Measurements from ENCODE around the gene DCAF6. TPM values are rescaled to one million over a fixed set of nuclear protein-coding genes. Genes with fewer than 3 reads are reported as not detected.
A peak's percentile ranks its signal among the peaks of the same experiment; 100 is the strongest.

DCAF6 gene
- total RNA-seq, 1 donor from 2014 or later, result 167 TPM

DNA sequence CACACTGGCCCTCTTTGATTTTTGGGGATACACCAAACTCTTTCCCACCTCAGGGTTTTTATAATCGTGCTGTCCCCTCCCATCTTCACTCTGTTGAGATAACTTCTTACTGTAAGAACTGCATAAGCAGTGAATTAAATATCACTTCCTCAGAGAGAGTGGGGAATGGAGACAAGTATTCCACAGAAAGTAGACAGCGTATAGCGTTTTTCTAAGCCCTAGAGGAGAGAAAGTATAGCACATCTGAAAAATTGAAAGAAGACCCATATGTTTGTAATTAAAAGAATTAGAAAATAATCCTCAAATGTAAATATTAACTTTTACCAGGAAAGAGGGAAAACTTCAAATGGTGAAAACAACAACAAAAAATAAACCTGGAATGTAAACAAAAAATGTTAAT, 132.9 kb downstream of the DCAF6 start:
- DNase-seq (ENCODE audit: low spot score), result no peak
- intact Hi-C loops (cut with DNase I), result no loop called here

DNA sequence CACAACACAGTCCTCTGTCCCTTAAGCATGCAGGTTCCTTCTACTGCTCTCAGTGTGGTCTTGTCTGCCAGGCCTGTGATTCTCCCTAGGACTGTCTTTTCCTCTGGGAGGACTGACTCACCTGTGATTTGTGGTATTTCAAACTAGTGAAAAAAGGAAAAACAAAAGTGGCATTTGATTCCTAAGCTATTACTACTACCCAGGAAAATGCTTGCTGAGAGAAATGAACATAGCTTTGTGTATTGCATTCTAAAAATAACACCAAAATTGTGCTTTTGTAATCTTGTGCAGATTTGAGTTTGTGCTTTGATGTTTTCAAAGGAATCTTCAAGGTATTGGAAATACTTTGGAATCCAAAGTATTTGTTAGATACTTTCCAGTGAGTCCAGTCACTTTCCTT, 143.3 kb downstream of the DCAF6 start:
- intact Hi-C loops (cut with DNase I), result loop anchor here (5.0 to 10.0 kb wide), 3 partner anchors 142 to 357 kb away; partner anchors contain the start of genes DCAF6, MPC2 and MPZL1
- DNase-seq (ENCODE audit: low spot score), result no peak

DNA sequence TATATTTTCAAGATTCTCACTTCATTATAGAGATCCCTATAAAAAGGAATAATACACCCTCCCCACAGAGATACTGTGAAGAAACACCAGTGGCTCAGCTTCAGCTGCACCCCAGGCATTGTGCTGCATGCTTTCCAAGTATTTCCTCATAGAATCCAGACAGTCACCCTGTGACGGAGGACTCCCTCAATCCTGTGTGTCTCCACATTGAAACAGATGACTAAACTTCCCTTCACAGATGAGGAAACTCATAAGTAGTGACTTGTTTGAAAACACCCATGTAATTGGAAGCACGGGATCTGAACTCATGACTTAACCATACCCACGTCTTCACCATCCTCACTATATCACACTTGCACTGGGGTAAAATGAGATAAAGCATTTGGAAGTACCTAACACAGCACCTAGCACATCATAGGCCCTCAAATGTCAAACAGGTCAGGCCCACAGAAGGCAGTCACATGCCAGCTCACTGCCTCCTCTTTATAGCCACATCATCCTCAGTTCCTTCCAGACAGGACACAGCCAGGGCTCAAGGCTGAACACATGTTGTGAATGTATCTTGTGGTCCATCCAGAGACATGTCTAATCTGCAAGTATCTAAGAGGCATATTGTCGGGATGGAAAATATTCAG, 145.0 kb downstream of the DCAF6 start:
- intact Hi-C loops (cut with DNase I), result loop anchor here (2.0 to 10.0 kb wide), 4 partner anchors 63 to 359 kb away; partner anchors contain the start of genes DCAF6, MPC2 and MPZL1

DNA sequence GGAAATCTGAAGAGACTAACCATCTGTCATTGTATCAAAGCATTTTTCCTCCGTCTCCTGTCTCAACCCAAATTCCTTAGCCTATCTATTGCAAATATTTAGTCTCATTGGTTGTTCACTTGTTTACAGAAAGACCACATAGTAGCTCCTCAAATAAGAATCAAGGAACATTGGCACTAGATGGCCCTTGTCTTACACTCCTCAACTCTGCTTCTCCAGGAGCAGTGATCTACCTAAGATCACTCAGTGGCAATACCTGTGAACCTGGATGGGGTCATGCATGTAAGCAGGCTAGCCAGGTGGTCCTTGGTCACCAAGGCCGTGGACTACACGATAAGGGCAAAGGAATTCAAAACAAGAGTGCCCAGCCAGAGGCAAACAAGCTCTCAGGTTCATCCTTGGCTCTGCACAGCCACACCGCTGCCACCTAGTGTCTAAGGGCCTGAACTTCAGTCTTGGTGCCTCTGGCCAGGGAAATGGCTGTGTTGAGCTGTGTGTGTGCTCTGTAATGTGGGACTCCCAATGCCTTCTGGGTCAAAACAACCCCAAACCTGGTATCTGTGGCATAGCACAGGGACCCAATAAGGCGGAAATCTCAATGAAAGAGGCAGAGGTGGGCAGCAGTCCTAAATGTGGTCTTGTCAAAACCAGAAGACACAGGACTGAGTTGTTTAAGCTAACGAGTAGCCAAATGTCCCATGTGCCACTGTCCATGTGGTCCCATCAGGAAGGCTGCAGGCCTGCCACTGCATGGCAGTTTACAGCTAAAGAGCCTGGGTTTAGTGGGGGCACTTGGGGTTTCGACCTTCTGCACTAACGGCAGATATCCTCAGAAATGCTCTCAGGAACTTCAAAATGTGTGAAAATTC, 145.8 kb downstream of the DCAF6 start:
- no peak for DNase-seq (ENCODE audit: low spot score)
- intact Hi-C loops (cut with DNase I), result loop anchor here (2.0 to 10.0 kb wide), 4 partner anchors 63 to 360 kb away; partner anchors contain the start of genes DCAF6, MPC2 and MPZL1

More for the DNA sequence above, 145.0 kb downstream of the DCAF6 start:
- DNase-seq (ENCODE audit: low spot score), result no peak

DNA sequence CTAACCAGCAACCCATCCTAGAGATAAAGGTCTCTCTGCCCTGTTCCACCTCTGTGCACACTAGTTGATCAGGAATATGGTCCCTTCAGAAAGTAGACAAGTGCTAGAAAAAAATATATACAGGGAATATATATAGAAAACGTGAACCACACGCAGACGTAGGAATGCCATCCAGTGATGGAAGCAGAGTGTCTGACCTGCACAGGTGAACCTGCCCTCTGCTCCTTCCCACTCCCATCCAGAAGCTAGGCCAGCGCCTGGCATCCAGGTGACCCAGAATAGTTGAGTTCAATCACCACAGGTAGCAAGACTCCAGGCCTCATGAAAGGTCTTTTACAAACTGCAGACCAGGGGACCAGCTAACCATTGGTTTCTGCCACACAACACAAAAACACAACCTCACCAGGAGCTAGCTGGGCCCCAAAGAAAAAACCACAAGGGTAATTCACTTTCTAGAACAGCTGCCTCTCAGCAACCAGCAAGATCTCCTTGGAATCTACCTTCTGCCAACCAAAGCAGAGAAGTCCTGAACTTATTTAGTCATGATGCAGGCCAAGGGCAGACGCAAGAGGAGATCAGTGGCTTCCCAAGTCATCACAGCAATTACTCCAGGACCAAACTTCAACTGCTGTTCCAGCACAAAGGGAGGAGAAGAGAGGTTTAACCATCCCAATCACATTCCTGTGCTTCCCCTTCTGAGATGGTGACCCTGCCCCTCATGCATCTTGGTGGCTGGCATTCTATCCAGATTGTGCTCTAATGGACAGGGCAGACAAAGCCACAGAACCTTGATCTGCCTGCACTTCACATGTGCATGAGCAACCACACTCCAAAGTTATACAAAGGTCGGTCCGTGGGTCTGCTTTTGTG, 147.2 kb downstream of the DCAF6 start:
- intact Hi-C loops (cut with DNase I), result loop anchor here (2.0 to 10.0 kb wide), 4 partner anchors 61 to 361 kb away; partner anchors contain the start of genes DCAF6, MPC2 and MPZL1
- no peak for DNase-seq (ENCODE audit: low spot score)

DNA sequence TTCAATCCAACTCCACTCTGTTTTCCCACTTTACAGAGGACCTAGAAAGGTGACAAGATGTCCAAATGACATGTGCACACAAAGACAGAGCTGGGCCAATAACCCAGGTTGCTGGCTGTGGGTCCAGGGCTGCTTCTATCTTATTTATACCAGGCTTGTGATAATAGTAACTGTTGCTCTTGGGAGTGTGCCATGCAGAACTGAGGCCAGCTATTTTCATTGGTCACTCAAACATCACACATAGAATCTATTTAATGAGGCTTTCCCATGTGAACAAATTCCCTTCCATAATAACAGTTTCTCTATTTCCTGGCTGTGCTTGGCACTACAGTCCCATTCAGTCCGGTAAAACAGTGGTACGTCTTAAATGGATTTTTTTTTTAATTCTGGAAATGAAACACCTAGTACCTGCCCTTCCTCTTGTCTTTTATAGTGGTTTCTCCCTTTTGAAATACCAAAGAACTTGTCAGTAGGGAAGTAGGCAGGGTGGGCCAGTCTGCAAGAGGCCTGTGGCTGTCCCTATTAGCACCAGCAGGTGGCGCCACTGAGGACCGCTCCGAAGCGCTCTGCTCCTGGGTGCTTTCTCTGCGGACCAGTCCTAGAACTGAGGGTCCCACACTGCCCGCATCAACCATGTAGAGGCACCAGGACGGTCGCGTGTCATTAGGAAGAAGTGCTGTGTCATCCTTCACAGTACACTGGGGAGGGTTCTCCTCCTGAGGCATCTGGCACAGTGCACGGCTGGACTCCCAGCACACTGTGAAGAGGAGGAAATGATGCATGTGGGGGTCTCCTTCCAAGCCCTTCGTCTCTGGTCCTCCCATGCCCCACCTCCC, 148.1 kb downstream of the DCAF6 start:
- peak; percentile 83 for DNase-seq (ENCODE audit: low spot score)
- intact Hi-C loops (cut with DNase I), result loop anchor here (5.0 to 10.0 kb wide), 3 partner anchors 147 to 362 kb away; partner anchors contain the start of genes DCAF6, MPC2 and MPZL1

DNA sequence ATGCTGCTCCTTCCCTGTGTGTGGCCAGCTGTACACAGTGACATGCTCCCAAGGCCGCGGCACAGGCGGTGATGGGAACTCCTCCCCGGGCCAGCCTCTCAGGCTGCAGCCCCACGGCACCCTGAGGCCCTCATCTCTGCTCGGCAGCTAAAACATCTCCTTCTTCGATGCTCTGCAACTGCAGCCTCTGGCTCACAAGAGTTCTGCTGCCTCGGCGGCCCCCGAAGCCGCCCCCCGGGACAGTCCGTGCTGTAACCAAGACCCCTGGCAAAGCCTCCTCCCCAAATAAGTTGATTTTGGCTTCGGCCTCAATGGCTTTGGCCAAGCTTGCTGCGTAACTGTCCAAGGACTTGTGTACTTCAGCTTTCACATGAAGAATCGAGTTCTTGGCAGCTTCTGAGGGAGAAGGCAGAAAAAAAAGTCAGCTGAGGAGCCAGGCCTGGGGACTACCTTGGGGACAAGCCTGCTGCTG, 149.0 kb downstream of the DCAF6 start:
- intact Hi-C loops (cut with DNase I), result loop anchor here (10.0 kb wide), 1 partner anchor 281 kb away; no protein-coding TSS in a partner anchor
- DNase-seq (ENCODE audit: low spot score), result no peak

DNA sequence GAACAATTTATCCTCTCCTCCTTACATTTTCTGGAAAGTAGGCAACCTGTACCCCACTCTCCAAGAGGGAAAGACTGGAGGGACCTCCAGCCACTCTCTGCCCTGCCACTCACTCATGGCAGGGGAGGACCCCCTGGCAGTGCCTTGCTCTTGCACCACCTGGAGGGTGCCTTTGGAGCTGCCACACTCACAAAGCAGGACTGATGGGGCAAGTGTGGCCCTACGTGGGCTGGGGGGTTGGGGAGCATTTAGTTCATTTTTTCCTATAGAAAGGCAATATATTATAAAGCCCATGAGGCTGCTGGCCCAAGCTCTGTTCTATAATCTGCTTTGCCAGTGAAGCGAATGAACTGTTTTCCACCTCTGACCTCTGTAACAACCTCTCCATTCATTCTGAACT, 150.0 kb downstream of the DCAF6 start:
- intact Hi-C loops (cut with DNase I), result loop anchor here (10.0 kb wide), 1 partner anchor 282 kb away; no protein-coding TSS in a partner anchor
- DNase-seq (ENCODE audit: low spot score), result no peak

DNA sequence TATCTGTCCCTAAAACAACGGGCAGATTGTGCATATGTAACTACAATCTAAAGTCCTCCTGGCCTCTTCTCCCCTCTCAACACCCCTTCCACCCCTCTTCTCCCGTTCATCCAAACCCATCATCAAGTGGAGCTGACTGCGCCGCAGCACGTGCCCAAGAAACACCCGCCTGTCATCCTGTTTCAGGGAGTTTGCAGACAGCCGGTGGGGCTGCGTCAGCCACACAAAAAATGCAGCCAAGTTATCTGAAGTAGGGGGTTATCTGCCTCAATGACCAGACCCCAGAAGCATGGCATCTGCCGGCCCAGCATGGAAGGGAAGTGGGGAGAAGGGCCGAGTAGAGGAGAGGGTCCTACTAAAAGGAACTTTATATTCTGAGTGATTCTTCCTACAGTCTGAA, 151.2 kb downstream of the DCAF6 start:
- no peak for DNase-seq (ENCODE audit: low spot score)
- intact Hi-C loops (cut with DNase I), result loop anchor here (10.0 kb wide), 1 partner anchor 283 kb away; no protein-coding TSS in a partner anchor

DNA sequence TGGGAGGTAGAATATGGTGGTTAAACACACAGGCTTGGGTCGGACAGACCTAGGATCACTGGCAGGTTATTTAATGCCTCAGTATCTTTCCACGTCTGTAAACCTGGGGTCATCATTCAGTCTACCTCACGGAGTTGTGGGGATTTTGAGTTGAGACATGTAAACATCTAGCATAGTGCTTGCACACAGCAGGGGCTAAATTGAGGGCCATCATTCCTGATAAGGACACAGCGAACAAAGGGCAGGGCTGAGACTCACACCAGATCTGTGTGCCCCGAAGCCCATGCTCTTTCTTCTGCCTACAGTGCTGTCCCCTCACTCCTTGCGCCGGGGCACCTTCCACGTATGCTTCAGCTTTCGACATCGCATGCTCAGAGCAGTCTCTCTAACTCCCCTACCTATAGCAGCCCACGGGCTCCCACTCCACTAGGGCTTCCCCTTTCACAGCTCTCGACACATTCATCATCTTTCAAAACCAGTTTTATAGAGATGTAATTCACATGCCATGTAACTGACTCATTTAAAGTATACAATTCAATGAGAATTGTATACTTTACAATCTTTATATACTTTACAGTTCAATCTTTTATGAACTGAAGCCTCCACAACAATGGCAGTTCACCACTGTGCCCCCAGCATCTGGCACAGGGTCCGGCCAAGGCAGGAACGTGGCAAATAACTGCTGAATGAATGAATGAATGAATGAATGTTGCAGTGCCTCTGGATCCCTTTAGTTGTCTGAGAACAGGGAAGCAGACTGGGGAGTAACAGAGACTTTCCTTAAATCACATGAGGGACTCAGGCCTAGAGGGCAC, 152.2 kb downstream of the DCAF6 start:
- no peak for DNase-seq (ENCODE audit: low spot score)
- intact Hi-C loops (cut with DNase I), result loop anchor here (10.0 kb wide), 1 partner anchor 284 kb away; no protein-coding TSS in a partner anchor

DNA sequence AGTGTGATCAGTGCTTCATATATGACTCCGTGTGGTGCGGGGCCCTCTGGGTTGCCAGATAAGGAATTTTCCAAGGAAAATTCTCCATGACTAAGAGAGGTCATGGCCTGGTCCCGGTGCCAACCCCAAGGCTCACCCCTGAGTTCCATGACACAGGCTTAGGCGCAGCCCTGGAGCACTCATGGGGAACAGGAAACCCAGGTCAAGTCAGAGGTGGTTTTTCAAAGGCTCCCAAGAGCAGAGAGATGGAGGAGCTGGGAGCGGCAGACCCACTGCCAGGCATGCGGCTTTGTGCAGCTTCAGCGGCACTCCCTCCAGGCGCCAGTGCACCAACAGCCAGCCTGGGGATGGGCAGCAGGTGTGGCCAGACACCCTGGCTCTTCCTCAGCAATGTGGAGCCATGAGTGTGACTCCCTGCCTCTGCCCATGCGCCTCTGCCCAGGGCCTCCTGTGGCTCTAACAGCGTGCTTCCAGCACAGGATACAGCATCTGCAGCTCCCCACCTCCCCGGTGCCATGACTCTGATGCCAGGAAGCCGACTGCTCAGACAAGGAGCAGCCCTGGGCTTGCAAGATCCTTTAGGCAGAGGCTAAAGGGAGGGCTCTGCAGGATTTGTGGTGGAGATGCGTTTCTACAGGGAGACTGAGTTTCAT, 153.0 kb downstream of the DCAF6 start:
- no peak for DNase-seq (ENCODE audit: low spot score)
- intact Hi-C loops (cut with DNase I), result loop anchor here (10.0 kb wide), 1 partner anchor 285 kb away; no protein-coding TSS in a partner anchor

DNA sequence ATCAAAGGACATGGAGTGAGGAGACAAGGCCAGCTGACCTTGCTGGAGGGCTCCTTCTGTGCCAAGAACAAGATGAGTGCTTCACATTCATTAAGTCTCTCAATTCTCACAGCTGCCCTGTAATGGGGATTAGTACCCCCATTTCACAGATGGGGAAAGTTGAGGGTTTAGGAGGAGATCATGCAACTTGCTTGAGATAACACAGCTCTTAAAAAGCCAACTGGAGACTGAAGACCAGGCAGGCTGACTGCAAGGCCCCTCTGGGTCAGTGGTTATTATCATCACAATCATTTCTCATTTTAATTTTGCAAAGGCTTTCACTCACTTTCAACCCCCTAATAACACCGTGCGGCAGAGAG, 153.5 kb downstream of the DCAF6 start:
- no peak for DNase-seq (ENCODE audit: low spot score)
- intact Hi-C loops (cut with DNase I), result loop anchor here (10.0 kb wide), 1 partner anchor 285 kb away; no protein-coding TSS in a partner anchor

DNA sequence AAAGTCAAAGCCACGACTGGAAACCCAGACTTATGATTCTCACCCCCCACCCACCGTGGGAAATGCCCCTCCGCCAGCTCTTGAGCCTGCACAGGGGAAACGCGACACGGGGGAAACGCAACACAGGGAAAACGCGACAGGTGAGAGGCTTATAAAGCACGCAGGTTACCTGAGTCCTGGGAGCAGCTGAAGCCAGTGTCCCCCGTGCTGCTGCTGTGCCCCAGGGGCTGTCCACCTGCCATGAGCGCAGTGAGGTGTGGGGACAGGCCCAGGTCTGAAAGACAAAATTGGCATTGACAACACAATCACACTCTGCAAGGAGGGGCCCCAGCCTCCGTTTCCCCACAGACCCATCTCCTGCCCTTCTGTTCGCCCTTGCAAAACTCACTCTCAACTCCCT, 153.9 kb downstream of the DCAF6 start:
- intact Hi-C loops (cut with DNase I), result no loop called here
- DNase-seq (ENCODE audit: low spot score), result no peak

DNA sequence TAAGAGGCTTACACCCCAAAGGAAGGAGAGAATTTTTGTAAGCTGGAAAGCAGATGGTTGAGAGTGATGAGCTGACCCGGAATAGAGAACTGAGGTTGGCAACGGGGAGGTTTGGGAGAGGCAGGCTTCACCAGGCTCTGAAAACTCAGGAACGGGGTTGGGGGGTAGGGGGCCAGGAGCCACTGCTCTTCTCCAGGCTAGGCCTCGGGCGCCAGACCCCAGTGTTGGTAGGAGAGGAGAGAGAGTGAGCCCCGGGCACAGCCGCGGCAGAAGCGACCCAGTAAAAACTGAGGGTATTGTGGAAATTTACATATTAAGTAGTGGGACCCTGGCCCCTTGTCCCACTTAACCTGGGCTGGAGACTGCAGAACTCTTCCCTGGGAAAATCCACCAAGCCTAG, 154.6 kb downstream of the DCAF6 start:
- intact Hi-C loops (cut with DNase I), result no loop called here
- DNase-seq (ENCODE audit: low spot score), result no peak

DNA sequence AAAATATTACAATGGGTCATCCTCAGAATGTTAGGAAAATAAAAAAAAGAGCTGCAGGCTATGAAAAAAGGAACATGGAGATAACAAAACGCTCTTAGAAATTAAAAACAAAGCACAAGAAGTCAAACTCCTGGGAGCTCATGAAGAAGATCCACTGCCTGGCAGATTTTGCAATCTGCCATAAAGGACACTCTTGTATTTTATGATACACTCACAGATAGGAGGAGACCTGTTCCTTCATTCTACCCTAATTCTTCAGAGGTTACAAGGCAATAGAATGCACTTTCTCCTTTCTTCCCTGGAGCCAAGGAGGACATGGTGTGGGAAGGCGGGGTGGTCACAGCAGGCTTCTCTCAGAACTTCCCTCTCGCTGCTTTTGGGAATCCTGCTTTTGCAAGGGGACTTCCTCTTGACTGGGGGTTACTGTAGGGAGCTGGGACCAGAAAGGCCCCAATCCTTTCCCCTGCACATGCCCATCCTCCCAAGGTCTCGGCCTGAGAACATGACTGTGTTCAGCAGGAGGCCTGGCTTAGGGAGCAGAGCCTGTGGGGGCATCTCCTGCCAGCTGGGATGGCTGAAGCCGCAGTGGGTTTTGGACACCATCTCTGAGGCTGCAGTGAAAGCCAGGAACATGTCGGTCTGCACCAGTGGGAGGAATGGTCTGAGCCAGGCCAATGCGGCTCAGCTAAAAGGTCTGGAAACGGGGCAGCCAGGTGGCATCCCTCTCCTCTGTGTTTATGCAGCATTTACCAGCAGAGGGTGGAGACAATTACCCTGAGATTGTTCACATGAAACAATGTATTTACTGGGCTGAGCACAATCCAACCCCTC, 155.5 kb downstream of the DCAF6 start:
- intact Hi-C loops (cut with DNase I), result no loop called here

More for the DNA sequence above, 155.5 kb downstream of the DCAF6 start:
- no peak for DNase-seq (ENCODE audit: low spot score)
